AG08395 (cell line): ENCODE data around the gene UQCC2.
A peak's percentile ranks its signal among the peaks of the same experiment; 100 is the strongest.

ENCODE experiments used
- DNase-seq: peaks from one replicate; pipeline ENCODE4 v3.0.0; 2012; ENCODE audit warnings: mixed read lengths, low spot score

The UQCC2 gene

GRCh38 chr6:33705955-33706725 lies 5.4 kb downstream of the UQCC2 start:
- no peak for DNase-seq

- DNase-seq = no peak
Observed at GRCh38 chr6:33705268-33705885, 6.1 kb downstream of the UQCC2 start.

- no peak for DNase-seq
Observed at GRCh38 chr6:33704215-33705066, 7.1 kb downstream of the UQCC2 start.

- peak; percentile 81 for DNase-seq
Observed at GRCh38 chr6:33702345-33702977, 9.0 kb downstream of the UQCC2 start.

GRCh38 chr6:33700391-33701050 lies 11.0 kb downstream of the UQCC2 start:
- peak; percentile 68 for DNase-seq

GRCh38 chr6:33699739-33700138 lies 11.8 kb downstream of the UQCC2 start:
- DNase-seq = no peak

- DNase-seq = no peak
Observed at GRCh38 chr6:33699131-33699530, 12.4 kb downstream of the UQCC2 start.

GRCh38 chr6:33698494-33698893 lies 13.0 kb downstream of the UQCC2 start:
- no peak for DNase-seq

- no peak for DNase-seq
Observed at GRCh38 chr6:33697845-33698244, 13.7 kb downstream of the UQCC2 start.

- DNase-seq = peak; percentile 44
Observed at GRCh38 chr6:33696548-33697518, 14.7 kb downstream of the UQCC2 start.

GRCh38 chr6:33696076-33696475 lies 15.4 kb downstream of the UQCC2 start:
- DNase-seq = no peak

- DNase-seq = peak; percentile 39
Observed at GRCh38 chr6:33695451-33695887, 16.0 kb downstream of the UQCC2 start.

- DNase-seq = no peak
Observed at GRCh38 chr6:33694977-33695376, 16.5 kb downstream of the UQCC2 start.

- DNase-seq = peak; percentile 72
Observed at GRCh38 chr6:33694401-33694931, 17.0 kb downstream of the UQCC2 start.

- DNase-seq = no peak
Observed at GRCh38 chr6:33693186-33694105, 18.1 kb downstream of the UQCC2 start.

GRCh38 chr6:33692760-33693158 lies 18.7 kb downstream of the UQCC2 start:
- peak; percentile 87 for DNase-seq

- DNase-seq = peak; percentile 17
Observed at GRCh38 chr6:33692078-33692759, 19.3 kb downstream of the UQCC2 start.

GRCh38 chr6:33691456-33692077 lies 19.9 kb downstream of the UQCC2 start:
- DNase-seq = no peak
